Bronchial epithelial cell (primary cell): ENCODE measurements around the gene SAMD1. TPM values are rescaled to one million over a fixed set of nuclear protein-coding genes. Genes with fewer than 3 reads are reported as not detected.
A peak's percentile ranks its signal among the peaks of the same experiment; 100 is the strongest.

Experiments used
- DNase-seq: peaks from one replicate; pipeline ENCODE4 v3.0.0-alpha.2; 2010; ENCODE audit warnings: low read depth
- FAIRE-seq: peaks from 2 replicates; lab custom pipeline; 2011; peaks lifted over from hg19 to GRCh38; lab: Jason Lieb, UNC
- H3K27me3 ChIP-seq: 2 replicates; pipeline ENCODE4 v1.5.1; 2011; ENCODE audit warnings: low read length; ENCODE audit not compliant: control insufficient read depth, insufficient read depth
- H3K36me3 ChIP-seq: 2 replicates; pipeline ENCODE4 v1.5.1; 2011; ENCODE audit warnings: low read length; ENCODE audit not compliant: control insufficient read depth, insufficient read depth
- H3K4me3 ChIP-seq: 2 replicates; pipeline ENCODE4 v1.5.1; 2011; ENCODE audit warnings: mild to moderate bottlenecking, low read depth, low read length, control low read depth
- CTCF ChIP-seq: IDR thresholded peaks from 2 replicates; pipeline ENCODE4 v1.5.1; 2011; ENCODE audit warnings: mild to moderate bottlenecking, moderate library complexity, low read length, control low read depth, inconsistent platforms; ENCODE audit not compliant: insufficient read depth, severe bottlenecking
- total RNA-seq: library from RNA; depleted of rRNA; stranded (reverse); fragments of >200 nt; gene quantifications from 2 replicates; pipeline ENCODE4 v1.2.1, GENCODE V29; 2014

SAMD1 gene
- total RNA-seq, 1 donor from 2014 or later = 16.8 TPM

GRCh38 chr19:14101003-14101545 is 10.5 kb upstream of the SAMD1 start:
- Histone ChIP-seq H3K4me3 (no peak overlapping the region), H3K27me3 (no peaks in the 10 kb centered on the region), H3K36me3 (peaks cover 10% of the 10 kb centered on the region)
- DNase-seq (no peak), FAIRE-seq (no peak)
- TF ChIP-seq CTCF = no peak

- H3K36me3 ChIP-seq = peaks cover 5% of the 10 kb centered on the region
- H3K27me3 ChIP-seq = no peaks in the 10 kb centered on the region
- no peak overlapping the region for H3K4me3 ChIP-seq
- peak; percentile 15 for TF ChIP-seq CTCF
- FAIRE-seq = peak; percentile 83
- no peak for DNase-seq
Observed at GRCh38 chr19:14097532-14098151, 7.1 kb upstream of the SAMD1 start.

- FAIRE-seq = peak; percentile 64
- no peak for TF ChIP-seq CTCF
- no peak for DNase-seq
- Histone ChIP-seq H3K36me3 (peaks cover 5% of the 10 kb centered on the region), H3K27me3 (no peaks in the 10 kb centered on the region), H3K4me3 (no peak overlapping the region)
Observed at GRCh38 chr19:14096272-14096992, 5.9 kb upstream of the SAMD1 start.

GRCh38 chr19:14094854-14095253 is 4.3 kb upstream of the SAMD1 start:
- Histone ChIP-seq H3K4me3 (no peak overlapping the region), H3K27me3 (no peaks in the 10 kb centered on the region), H3K36me3 (peaks cover 1% of the 10 kb centered on the region)
- DNase-seq (no peak), FAIRE-seq (no peak)
- no peak for TF ChIP-seq CTCF

GRCh38 chr19:14093117-14093823 is 2.7 kb upstream of the SAMD1 start:
- Histone ChIP-seq H3K36me3 (peaks cover 6% of the 10 kb centered on the region), H3K4me3 (no peak overlapping the region), H3K27me3 (no peaks in the 10 kb centered on the region)
- FAIRE-seq (no peak), DNase-seq (no peak)
- no peak for TF ChIP-seq CTCF
